GM15510 (cell line): ENCODE measurements around the gene ALDH2.

Experiments used
- POLR2A ChIP-seq: IDR thresholded peaks from 3 replicates; pipeline ENCODE4 v1.6.1; 2011; ENCODE audit warnings: borderline replicate concordance; ENCODE audit not compliant: insufficient read length; ENCODE audit errors: extremely low read depth

ALDH2 gene

GRCh38 chr12:111766608-111767361, at the start of gene ALDH2:
Gene ALDH2 (plus strand): TSS chr12:111766933. CDS start chr12:111766983, 50 bp downstream.
- peak; percentile 51 for TF ChIP-seq POLR2A

- TF ChIP-seq POLR2A = no peak
Observed at GRCh38 chr12:111720457-111720856, 46.3 kb upstream of the ALDH2 start.

- no peak for TF ChIP-seq POLR2A
Observed at GRCh38 chr12:111728795-111729194, 37.9 kb upstream of the ALDH2 start.

GRCh38 chr12:111730420-111730819, 36.3 kb upstream of the ALDH2 start:
- TF ChIP-seq POLR2A = no peak

- TF ChIP-seq POLR2A = no peak
Observed at GRCh38 chr12:111732786-111733185, 33.9 kb upstream of the ALDH2 start.

- no peak for TF ChIP-seq POLR2A
Observed at GRCh38 chr12:111733340-111733915, 33.3 kb upstream of the ALDH2 start.

GRCh38 chr12:111741235-111741812, 25.4 kb upstream of the ALDH2 start:
- TF ChIP-seq POLR2A = no peak

GRCh38 chr12:111745211-111745610, 21.5 kb upstream of the ALDH2 start:
- no peak for TF ChIP-seq POLR2A

- no peak for TF ChIP-seq POLR2A
Observed at GRCh38 chr12:111747333-111747732, 19.4 kb upstream of the ALDH2 start.

GRCh38 chr12:111748151-111748672, 18.5 kb upstream of the ALDH2 start:
- TF ChIP-seq POLR2A = no peak

- no peak for TF ChIP-seq POLR2A
Observed at GRCh38 chr12:111748867-111749266, 17.9 kb upstream of the ALDH2 start.

GRCh38 chr12:111749391-111749790, 17.3 kb upstream of the ALDH2 start:
- TF ChIP-seq POLR2A = no peak

- TF ChIP-seq POLR2A = no peak
Observed at GRCh38 chr12:111753144-111753881, 13.4 kb upstream of the ALDH2 start.

GRCh38 chr12:111754671-111755070, 12.1 kb upstream of the ALDH2 start:
- no peak for TF ChIP-seq POLR2A

- TF ChIP-seq POLR2A = no peak
Observed at GRCh38 chr12:111756196-111756595, 10.5 kb upstream of the ALDH2 start.

GRCh38 chr12:111756681-111757080, 10.1 kb upstream of the ALDH2 start:
- TF ChIP-seq POLR2A = no peak
